NCI-H526 (cell line): ENCODE measurements around the gene DGKE.
A peak's percentile ranks its signal among the peaks of the same experiment; 100 is the strongest.

ENCODE experiments used
- DNase-seq, 2 experiments: peaks; one replicate each; lab custom pipeline; 2025; lab: John Stamatoyannopoulos, UW

DGKE gene

DNA sequence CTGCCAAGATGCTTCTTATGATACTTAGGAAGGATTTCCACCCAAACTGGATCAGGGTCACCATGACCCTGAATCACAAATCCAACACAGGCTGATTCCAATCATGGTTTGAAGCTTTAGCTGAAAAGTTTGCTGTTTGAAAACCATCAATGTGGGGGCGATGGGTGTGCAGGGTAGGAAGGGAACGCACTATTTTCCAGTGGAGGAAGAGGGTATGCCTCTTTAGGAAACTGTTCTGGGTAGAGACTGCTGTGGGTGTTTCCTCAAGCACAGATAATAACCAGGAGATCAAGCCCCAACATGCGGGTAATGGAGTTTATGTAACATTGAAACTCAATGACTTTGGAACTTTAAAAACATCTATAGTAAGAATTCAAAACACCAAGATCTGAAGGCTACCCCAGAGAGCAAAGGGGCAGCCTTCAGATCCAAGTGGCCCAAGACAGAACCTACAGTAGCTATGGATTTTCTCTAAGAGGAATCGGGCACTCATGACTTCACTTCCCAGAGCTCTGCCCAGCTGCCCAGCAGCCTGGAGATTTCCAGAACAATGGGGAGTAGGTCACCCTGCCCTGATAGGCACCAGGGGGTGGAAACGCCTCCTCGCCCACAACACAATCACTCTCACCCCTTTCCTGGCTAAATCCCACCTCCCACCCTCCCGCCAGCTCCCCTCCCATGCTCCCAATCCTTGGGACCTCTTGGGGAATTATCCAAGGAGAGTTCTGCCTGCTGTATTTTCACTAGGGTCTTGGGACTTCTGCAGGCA, 57.1 kb downstream of the DGKE start:
- no peak for DNase-seq

DNA sequence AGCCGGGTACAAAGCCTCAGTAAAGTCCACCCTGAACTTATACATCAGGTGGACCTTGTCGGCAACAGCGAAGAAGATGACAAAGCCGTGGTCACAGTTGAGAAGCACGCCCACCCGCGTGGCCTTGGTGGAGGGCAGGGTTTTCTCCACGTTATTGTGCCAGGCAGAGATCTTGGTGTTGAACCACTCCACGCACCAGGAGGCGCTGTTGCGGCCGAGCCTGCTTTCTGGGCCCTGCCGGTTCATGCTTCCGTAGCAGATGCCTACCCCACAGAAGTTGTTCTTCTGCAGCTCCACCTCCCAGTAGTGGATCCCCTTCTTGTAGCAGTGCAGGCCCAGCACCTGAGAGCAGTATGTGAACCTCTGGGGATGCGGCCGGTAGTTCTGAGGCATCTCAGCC, 57.8 kb downstream of the DGKE start:
- no peak for DNase-seq

DNA sequence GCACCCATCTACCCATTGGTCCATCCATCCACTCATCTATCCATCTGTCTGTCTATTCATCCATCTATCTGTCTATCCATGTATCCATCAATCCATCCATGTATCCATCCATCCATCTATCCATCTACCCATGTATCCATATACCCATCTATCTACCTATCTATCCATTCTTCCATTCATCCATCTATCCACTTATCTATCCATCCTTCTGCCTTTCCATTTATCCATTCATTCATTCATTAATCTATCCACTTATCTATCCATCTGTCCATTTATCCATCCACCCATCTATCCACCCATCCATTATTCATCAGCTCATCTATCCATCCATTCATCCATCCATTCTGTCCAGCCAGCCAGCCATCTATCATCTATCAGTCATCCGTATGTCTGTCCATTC, 58.4 kb downstream of the DGKE start:
- no peak for DNase-seq

DNA sequence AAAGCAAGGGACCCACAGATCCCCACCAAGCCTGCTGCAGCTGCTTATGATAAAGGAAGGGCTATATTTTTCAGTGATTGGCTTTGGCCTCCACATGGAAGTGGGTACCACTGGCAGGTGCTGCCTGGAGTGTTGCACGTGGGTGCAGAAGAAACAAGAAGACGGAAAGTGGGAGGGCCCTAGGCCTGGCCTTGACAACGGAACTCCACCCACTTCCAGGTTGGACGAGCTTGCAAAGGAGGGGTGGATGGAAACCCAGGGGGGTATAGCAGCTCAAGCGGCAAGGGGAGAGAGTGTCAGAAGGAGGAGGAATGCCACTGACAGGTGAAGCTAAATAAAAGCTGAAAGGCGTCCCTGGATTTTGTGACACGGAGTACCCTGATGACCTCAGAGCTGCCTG, 59.6 kb downstream of the DGKE start:
- DNase-seq = no peak

DNA sequence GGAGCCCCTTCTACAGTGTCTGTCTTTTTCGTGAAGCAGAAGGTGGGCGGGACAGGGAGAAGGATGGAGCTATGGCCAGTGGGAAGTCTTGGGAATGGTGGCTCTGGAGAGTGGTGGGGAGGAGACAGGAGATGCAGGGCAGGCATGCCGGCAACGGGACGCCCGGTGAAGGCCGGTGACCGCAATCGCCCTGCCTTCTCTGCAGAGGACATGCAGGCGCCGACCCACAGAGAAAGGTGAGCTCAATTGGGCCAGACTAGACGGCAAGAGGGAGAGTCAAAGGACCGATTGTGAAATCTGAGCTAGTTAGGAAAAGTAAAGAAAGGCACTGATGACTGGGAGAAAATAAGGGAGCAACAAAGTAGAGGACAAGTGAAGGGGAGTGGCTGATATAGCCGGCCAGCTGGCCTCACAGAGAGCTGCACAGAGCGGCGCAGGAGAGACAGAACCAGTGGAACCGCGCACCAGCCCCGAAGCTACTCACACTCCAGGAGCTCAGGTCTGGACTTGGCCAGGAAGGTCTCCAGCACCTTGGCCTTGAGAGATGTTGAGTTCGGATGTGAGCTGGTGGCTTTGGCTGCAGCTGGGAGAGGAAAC, 61.0 kb downstream of the DGKE start:
- no peak for DNase-seq

DNA sequence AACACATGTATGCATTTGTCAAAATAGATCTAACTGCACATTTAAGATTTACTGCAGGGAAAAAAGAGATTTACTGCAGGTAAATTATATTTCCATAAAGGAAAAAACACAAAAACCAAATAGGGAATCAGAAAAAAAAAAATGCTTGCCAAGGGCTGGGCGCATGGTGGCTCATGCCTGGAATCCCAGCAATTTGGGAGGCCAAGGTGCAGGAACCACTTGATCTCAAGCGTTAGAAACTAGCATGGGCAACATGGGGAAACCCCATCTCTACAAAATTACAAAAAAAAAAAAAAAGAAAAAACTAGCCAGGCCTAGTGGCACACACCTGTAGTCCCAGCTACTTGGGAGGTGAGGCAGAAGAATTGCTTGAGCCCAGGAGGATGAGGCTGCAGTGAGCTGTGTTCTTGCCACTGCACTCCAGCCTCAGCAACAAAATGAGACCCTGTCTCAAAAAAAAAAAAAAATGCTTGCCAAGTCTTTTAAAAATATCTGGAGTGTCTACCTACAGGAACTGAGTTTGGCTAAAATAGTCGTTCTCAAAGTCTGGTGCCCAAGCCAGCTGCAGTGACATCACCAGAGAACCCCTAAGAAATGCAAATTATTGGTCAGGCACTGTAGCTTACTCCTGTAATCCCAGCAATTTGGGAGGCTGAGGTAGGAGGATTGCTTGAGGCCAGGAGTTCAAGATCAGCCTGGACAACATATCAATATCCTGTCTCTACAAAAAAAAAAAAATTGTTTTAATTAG, 62.4 kb downstream of the DGKE start:
- no peak for DNase-seq

DNA sequence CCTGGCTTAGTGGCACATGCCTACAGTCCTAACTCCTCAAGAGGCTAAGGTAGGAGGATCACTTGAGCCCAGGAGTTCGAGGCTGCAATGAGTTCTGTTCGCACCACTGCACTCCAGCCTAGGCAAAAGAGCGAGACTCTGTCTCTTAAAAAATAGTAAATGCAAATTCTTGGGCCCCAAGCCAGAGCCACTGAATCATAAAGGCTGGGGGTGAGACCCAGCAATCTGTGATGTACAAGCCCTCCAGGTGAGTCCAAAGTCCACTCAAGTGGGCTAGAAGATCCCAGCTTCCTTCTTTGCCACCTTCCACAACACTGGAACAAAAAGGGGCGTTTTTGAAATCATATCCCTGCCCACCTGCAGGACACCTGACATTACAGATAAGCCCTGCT, 63.0 kb downstream of the DGKE start:
- peak in 1 of 2 experiments; percentile 29 for DNase-seq

DNA sequence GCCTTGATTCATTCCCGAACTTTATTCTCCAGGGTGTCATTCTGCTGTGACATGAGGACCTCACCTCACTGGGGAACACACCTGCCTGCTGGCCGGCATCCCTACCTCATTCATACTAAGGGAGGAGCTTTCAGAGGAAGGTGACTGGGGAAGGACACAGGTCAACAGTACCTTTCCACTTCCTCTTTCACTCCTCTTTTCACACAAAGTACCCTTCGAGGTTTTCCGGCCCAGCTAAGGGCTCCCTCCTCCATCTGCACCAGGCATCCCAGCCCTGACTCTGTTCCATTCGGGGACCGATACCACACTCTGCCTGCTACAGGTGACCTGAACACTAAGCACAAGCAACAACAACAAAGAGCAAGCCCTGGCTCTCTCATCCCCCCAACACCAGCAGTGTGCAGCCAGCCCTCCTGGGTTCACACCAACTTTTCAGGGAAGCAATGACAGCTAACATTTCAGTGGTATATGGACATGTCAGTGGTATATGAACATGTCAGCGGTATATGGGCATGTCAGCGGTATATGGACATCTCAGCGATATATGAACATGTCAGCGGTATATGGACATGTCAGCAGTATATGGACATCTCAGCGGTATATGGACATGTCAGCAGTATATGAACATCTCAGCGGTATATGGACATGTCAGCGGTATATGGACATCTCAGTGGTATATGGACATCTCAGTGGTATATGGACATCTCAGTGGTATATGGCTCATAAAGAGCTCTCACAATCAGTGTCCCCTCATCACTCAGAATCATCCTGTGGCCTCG, 63.9 kb downstream of the DGKE start:
- no peak for DNase-seq

DNA sequence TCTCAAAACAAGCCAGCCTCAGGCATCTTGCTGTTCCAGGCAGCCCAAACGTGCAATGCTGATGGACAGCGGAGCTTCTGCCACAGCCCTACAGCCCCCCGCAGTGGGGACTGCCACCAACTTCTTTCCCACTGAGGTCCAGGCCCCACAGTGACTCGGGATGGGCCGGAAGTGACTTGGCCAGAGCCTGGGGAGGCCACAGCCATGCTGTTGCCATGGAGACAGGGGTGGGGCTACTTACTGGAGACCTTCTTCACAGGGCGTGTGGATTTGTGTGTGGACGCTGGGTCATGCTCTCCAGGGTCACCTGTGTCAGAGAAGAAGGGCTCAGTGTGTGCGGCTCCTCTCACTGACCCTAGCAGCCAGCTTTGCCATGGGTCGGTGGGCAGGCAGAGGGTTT, 64.9 kb downstream of the DGKE start:
- no peak for DNase-seq

DNA sequence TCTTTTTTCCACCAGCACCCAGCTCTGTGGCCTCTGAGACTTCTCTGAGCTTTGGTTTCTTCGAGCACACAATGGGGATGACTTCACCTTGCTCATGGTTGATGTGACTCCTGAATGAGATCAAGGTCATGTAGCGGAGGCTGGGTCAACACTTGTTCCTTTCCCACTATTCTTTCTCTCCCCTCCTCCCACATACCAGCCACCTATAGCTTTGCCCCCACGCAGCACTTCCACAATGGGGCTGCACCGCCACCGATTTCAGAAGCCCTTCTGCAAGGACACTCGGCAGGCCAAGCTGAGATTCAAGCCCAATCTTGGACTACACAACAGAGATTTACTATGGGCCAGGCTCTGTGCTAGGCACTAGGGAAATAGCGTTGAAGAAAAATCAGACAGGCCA, 65.5 kb downstream of the DGKE start:
- DNase-seq = no peak

DNA sequence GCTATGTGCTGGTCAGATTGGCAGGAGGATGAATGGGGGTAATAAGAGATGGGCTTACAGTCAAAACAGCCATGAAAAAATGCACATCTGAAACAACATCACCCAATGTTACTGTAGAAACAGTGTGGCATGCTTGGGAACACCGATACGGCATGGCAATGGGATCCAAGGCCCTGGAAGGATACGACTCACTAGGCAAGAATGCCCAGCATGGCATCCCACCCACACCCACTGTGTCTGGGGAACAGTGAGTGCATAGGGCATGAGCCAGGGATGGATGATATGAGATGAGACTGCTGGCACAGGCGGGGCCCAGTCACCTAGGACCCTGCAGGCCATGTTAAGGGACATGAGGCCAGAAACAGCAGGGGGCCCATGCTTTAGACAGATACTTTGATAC, 68.4 kb downstream of the DGKE start:
- DNase-seq = no peak

DNA sequence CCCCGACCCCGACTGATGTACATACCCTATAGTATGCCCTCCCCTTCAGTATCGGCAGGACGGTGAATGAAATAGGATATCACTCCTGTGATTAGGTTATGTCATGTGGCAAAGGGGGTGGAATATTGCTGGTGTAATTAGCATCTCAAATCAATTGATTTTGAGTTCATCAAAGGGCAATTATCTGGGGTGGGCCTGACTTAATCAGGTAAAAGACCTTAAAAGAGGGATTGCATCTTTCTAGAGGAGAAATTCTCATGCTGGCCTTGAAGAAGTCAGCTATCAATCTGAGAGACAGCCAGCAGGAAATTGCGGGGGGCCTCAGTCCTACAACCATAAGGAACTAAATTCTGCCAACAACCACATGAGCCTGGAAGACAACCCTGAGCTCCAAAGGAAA, 69.6 kb downstream of the DGKE start:
- DNase-seq = no peak

DNA sequence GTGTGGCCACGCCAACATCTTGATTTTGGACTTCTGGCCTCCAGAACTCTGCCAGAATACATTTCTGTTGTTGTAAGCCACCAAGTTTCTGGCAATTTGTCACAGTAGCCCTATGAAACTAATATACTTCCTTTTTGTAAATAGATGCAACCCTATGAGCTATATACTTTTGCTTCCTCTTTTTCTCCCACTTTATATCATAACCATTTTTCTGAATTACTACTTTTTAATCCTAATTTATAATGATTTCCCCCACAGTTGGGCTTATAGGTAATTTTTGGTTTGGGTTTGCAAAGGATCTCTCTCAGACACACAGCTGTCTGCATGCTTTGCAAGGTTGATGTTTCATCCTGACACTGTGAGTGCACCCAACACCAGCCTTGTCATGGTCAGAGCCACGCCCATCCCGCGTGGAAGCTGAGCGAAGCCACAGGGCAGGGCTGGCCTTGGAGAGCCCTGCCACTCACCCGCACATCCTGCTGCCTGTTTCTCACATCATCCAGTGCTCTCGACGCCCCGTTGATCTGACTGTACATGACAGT, 74.1 kb downstream of the DGKE start:
- no peak for DNase-seq

DNA sequence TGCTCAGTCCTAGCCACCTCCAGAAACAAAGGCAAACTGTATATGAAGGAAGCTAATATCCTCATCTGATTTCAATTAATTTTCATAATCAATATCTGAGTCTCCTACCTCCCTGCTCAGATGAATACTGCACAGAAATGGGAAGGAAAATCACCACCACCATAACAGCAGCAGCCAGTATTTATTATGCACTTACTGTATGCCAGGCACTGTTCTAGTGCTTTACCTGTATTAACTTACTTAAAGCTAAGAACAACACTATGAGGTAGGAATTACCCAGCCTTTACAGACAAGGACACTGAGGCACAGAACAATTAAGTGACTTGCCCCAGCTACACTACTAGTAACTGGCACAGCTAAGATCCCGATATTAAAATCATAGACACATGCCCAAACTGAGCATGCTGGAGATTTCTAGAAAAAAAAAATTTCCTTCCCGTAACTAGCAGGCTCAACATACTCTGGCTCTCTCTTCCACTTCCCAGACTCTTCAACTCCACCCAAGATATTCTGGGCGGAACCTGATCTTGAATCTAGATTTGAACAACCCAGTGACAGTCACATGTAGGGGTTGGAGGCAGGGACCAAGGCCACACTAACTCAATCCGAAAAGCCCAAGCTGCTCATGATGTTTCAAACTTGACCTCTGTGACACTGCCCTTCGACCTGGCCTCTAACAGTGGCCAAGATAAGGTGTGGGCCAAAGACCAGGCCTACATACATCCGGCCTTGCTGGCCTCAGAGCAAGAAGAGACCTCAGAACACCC, 76.0 kb downstream of the DGKE start:
- DNase-seq = no peak

DNA sequence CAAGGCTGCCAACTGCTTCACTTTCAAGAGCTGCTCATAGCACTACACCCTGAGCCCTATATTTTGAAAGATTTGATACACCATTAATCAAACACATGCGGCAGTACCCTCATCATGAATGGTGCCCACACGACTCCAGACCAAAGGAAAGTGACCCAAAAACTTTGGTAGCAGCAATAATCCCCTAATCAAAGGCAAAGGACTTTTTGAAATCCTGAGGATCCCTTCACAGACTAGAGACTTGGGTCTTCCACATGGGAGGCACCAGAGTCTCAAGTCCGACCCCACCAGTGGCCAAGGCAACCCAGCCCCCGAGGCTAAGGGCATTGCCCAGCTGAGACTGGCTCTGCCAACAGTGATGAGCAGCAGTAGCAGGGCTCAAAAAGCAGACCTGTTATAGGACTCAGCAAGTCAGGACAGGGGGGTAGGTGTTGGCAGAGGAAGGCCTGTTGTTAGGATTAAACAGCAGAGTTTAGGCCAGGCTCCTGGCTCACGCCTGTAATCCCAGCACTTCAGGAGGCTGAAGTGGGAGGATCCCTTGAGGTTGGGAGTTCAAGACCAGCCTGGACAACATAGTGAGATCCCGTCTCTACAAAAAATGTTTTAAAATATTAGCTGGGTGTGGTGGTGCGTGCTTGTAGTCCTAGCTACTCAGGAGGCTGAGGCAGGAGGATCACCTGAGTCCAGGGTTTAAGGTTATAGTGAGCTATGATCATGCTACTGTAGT, 76.7 kb downstream of the DGKE start:
- DNase-seq = no peak

DNA sequence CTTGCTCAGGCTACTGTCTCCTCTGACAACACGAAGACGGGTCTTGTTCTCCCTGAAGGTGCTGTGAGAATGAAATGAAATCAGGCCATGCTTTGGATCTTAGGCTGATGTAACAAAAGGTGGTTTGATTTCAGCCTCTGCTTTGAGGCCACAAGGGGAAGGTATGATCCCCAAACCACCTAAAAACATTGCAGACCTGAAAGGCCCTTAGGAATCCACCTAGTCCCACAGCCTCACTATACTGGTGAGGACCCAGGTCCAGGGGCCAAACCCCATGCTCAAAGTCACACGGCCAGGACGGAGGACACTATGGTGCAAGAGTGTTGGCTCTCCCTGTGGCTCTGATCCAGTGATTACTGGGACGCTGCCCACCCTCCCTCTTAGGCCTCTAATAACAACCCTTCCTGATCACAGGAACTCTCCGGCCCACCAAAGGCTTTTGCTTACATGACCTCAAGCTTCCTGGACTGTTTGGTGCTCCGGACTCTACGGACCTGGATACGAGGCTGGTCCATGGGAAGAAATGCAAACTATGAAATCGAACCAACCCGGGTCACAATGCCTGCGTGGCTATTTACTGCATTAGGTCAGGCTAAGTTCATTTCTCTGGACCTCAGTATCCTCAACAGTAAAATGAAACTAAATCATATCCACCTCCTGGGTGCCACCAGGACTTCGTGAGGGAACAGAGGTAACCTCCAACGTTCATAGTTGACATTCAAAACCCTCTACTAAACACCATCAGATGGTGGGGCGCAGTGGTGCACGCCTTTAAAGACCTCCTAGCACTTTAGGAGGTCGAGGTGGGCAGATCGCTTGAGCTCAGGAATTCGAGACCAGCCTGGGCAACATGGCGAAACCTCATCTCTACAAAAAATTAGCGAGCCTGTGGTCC, 78.4 kb downstream of the DGKE start:
- DNase-seq = peak in 1 of 2 experiments; percentile 18

DNA sequence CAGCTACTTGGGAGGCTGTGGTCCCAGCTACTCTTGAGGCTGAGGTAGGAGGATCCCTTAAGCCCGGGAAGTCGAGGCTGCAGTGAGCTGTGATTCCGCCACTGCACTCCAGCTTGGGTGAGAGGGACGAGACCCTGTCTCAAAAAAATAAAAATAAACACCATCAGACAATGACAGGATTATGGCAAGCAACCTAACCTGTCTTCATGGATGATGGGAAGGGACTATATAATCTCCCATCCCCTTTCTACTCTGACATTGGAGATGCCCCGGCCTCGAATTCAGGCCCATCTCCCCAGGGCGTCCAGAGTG, 79.0 kb downstream of the DGKE start:
- no peak for DNase-seq

DNA sequence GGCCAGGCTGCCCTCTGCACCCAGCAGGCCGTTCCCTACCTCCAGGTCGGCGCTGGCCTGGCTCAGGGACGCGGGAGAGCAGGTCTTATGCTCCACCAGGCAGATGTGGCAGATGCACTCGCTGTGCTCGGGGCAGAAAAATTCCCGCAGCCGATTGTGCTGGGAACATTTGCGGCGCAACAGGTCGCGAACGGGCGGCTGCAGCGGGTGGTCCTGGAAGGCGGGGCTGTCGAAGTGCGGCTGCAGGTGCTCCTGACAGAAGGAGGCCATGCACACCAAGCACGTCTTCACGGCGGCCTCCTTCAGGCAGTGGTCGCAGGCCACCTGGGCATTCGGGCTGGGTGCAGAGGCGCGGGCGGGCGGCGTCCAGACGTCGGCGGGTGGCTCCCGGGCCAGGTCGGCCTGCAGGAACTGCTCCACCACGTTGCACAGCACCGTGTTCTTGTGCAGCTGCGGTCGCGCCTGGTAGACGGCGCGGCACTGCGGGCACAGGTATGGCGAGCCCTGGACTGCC, 79.5 kb downstream of the DGKE start:
- peak; percentile 63 to 87 for DNase-seq

DNA sequence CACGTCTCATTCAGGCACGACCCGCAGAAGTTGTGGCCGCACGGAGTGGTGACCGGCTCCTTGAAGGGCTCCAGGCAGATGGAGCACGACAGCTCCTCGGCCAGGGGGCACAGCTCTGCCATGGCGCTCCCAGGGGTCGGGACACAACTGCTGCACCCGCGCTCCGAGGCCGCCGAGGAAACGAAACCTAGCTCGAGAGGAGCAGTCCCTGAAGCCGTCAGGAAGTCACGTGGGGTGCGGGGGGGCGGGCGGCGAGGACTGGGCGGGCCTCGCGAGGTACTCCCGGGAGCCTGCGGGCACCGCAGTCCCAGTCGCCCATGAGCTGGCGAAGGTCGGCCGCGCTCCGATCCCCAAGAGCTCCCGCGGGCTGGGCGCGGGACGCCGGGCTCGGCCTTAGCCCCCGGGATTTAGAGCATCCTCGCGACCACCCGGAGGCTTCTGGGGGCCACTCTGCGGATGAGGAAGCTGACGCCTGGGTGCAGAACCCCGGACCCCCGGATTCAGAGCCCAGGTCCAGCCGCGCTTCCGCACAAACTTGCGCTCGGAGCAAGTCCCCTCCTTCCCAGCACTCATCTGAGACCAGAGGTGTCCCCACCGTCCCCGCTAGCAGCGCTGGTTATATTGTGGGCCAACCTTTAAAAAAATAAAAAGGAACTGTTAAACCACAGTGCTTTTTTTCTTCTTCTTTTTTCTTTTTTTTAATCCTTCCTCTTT, 80.1 kb downstream of the DGKE start, which contains the start of gene TRIM25:
TSS of gene TRIM25 (minus strand) at position 183 of the 714 bp plus-strand sequence. CDS start at position 122, 61 bp downstream.
- DNase-seq = peak; percentile 69 to 96
